Measurements from ENCODE around the gene ZNF358.

Gene ZNF358

GRCh38 chr19:7540761-7541474, 25.0 kb downstream of the ZNF358 start:
- no peak for TF ChIP-seq FOXP2 (optimal IDR thresholded peaks at IDR 0.05; ENCODE audit: borderline replicate concordance, extremely low read depth, extremely low read length, insufficient read depth)
- TF ChIP-seq SIN3A (IDR thresholded peaks at IDR 0.05; ENCODE audit: borderline replicate concordance, insufficient read depth, low read length) = no peak
- no peak for TF ChIP-seq POLR2AphosphoS5 (IDR thresholded peaks at IDR 0.05; ENCODE audit: low read depth, low read length)
- TF ChIP-seq REST (IDR thresholded peaks at IDR 0.05; ENCODE audit: insufficient read depth in 1 of 2, low read depth in 2 of 2, low read length in 2 of 2) = no peak
- no peak for TF ChIP-seq TAF1 (IDR thresholded peaks at IDR 0.05; ENCODE audit: borderline replicate concordance, insufficient read depth, low read length)

- TF ChIP-seq FOXP2 (optimal IDR thresholded peaks at IDR 0.05; ENCODE audit: borderline replicate concordance, extremely low read depth, extremely low read length, insufficient read depth) (no peak), POLR2AphosphoS5 (IDR thresholded peaks at IDR 0.05; ENCODE audit: low read depth, low read length) (no peak), TAF1 (IDR thresholded peaks at IDR 0.05; ENCODE audit: borderline replicate concordance, insufficient read depth, low read length) (no peak), REST (IDR thresholded peaks at IDR 0.05; ENCODE audit: insufficient read depth in 1 of 2, low read depth in 2 of 2, low read length in 2 of 2) (no peak), SIN3A (IDR thresholded peaks at IDR 0.05; ENCODE audit: borderline replicate concordance, insufficient read depth, low read length) (no peak)
Observed at GRCh38 chr19:7541475-7541824, 25.5 kb downstream of the ZNF358 start.

- TF ChIP-seq POLR2AphosphoS5 (IDR thresholded peaks at IDR 0.05; ENCODE audit: low read depth, low read length) (no peak), REST (IDR thresholded peaks at IDR 0.05; ENCODE audit: insufficient read depth in 1 of 2, low read depth in 2 of 2, low read length in 2 of 2) (no peak), FOXP2 (optimal IDR thresholded peaks at IDR 0.05; ENCODE audit: borderline replicate concordance, extremely low read depth, extremely low read length, insufficient read depth) (no peak), SIN3A (IDR thresholded peaks at IDR 0.05; ENCODE audit: borderline replicate concordance, insufficient read depth, low read length) (no peak), TAF1 (IDR thresholded peaks at IDR 0.05; ENCODE audit: borderline replicate concordance, insufficient read depth, low read length) (no peak)
Observed at GRCh38 chr19:7541828-7542443, 26.0 kb downstream of the ZNF358 start.

- TF ChIP-seq TAF1 (IDR thresholded peaks at IDR 0.05; ENCODE audit: borderline replicate concordance, insufficient read depth, low read length) (no peak), REST (IDR thresholded peaks at IDR 0.05; ENCODE audit: insufficient read depth in 1 of 2, low read depth in 2 of 2, low read length in 2 of 2) (no peak), SIN3A (IDR thresholded peaks at IDR 0.05; ENCODE audit: borderline replicate concordance, insufficient read depth, low read length) (no peak), FOXP2 (optimal IDR thresholded peaks at IDR 0.05; ENCODE audit: borderline replicate concordance, extremely low read depth, extremely low read length, insufficient read depth) (no peak), POLR2AphosphoS5 (IDR thresholded peaks at IDR 0.05; ENCODE audit: low read depth, low read length) (no peak)
Observed at GRCh38 chr19:7542556-7543348, 26.8 kb downstream of the ZNF358 start.

Data from PFSK-1 (cell line).